ENCODE measurements around the gene KIAA0825.
A peak's percentile ranks its signal among the peaks of the same experiment; 100 is the strongest.

Gene KIAA0825, protein sequence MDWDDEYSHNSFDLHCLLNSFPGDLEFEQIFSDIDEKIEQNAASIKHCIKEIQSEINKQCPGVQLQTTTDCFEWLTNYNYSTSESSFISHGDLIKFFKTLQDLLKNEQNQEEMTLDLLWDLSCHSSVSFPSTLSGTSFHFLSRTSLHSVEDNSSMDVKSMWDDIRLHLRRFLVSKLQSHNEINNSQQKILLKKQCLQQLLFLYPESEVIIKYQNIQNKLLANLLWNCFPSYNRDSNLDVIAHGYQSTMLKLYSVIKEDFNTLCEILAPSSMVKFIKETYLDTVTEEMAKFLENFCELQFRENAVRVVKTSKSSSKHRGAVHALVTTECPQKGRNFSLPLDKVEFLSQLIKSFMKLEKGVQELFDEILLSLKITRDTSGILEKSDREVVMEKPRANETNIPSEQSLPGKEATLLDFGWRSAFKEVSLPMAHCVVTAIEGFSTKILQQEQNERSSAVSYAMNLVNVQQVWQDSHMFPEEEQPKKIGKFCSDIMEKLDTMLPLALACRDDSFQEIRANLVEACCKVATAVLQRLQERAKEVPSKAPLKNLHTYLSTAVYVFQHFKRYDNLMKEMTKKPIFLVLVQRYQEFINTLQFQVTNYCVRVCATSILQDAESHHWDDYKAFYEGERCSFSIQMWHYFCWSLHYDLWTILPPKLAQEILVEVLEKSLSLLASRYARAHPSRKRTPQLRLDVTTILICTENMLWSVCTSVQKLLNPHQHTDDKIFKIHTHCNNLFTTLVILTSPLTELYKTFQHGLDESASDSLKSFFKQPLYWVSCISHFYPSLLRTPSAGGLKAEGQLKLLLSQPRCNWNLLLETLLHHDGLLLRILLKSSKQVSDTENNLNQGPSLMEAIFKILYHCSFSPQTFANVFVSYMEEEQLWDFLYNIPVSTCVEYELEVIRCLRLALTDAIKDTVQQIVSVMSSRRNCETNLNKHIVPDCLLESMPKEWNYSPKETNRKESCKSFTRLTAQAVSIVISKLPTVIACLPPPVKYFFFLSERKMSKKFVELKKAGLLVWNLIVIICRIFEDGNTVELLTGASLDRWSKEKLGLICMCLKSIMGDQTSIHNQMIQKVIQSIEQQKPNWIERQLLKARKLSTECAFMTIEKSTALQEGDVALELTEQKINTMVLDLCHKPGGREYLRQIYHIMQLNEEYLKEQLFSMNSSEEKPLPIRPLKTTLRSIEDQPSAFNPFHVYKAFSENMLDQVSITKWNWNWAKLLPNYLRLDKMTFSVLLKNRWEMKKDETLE (N-terminal part only)

DNA sequence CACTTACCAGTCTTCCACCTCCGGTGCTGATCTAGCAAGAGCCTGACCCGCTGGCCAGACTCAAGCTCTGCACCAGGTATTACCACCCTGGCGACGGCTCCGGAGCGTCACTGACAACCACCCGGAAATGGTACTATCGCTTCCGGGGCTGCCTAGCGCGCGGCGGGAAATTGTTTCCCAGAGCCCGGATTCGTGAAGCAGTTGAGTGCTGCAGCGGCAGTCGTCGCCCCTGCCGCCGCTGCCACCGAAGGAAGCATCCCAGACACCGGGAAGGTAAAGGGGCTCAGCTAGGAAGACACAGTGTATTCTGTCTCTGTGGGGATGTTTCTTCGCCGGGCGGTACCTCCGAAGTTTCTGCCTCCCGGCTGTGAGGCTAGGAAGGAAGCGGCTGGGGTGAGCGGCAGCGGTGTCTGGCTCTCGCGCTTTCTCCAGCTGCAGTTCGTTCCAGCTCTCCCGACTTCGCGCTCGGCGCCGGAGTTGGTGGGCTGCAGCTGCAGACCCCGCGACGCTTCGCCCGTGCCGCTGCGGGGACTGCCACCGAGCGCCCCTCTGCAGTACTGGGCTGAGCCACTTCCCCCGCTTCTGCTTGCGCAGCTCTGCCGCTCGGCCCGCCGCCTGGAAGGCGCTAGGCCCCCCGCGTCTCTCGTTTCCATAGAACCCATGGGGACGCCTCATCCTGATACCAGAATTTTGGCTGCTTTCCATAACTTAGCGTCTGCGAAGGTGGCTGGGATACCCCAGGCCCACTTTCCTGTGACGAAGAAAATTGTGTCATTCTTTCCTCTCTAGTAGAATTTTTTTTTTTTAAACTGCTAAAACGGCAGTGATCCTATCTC lies at the start of gene KIAA0825, which contains the start of gene SLF1:
Gene KIAA0825, minus strand, starts transcription at position 112 of the 836 bp plus-strand sequence. CDS start 81,478 bp downstream, outside the sequence.
Gene SLF1, plus strand, starts transcription at position 177 of the 836 bp plus-strand sequence. CDS start 10,142 bp downstream, outside the sequence.
- peak; percentile 87 for DNase-seq (ENCODE audit: low spot score)

DNA sequence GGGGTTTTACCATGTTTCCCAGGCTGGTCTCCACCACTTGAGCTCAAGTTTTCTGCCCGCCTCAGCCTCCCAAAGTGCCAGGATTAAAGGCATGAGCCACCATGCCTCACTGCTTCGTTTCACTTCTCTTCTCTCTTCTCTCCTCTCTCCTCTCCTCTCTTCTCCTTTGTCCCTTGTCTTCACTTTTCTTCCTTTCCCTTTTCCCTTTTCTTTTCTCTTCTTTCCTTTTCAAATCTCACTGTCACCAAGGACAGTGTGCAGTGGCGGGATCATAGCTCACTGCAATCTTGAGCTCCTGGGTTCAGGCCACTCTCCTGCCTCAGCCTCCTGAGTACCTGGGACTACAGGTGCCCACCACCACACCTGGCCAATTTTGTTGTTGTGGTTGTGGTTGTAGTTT lies 49.5 kb upstream of the KIAA0825 start:
- DNase-seq (ENCODE audit: low spot score) = no peak

DNA sequence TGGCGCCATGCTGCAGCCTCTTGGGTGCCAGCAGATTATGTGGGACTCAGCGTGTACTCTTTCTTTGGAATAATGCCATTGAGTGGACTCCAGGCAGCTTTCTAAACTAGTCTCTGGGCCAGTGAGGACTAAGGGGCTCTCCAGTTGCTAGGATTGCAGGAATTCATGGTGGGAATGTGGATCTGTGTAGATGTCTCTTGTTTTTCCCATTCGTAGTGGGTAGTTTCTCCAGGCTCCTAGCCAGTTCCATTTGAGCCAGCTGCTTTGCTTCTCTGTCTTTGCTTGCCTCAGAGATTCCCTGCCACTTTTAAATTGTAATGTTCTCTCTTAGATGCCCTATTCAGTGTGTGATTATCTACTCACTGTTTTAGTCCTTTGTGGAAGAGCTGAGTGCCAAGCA lies 42.7 kb upstream of the KIAA0825 start:
- no peak for DNase-seq (ENCODE audit: low spot score)

DNA sequence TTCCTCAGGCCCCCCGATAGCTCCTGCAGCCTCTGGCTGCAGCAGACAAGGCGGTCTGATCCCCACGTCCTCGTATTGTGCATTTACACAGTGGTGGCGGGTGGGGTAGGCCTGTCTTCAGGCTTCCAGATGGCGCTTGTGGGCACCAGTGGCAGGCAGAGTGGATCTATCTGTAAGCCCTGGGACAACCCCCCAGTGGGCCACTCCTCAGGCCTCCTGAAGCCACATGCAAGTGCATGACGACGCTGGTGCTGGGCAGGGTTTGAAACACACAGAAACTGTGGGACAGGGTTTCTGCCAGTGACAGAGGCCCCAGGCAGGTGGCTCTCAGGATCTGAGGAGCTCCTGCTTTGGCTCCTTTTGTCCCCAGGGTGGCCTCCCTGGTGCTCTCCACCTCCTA lies 42.1 kb upstream of the KIAA0825 start:
- DNase-seq (ENCODE audit: low spot score) = no peak

DNA sequence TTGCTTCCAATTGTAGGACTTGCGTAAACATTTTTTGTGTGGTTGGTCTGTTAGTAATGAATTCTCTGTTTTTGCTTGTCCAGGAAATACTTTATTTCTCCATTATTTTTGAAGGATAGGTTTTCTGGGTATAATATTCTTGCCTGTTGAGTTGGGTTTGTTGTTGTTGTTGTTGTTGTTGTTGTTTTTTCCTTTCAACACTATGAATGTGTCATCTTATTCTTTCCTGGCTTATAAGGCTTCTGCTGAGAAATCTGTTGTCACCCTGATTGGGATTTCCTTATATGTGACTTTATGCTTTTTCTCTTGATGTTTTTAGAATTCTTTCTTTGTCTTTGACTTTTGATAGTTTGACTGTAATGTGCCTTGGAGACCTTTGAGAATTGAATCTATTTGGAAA lies 39.9 kb upstream of the KIAA0825 start:
- DNase-seq (ENCODE audit: low spot score) = no peak

DNA sequence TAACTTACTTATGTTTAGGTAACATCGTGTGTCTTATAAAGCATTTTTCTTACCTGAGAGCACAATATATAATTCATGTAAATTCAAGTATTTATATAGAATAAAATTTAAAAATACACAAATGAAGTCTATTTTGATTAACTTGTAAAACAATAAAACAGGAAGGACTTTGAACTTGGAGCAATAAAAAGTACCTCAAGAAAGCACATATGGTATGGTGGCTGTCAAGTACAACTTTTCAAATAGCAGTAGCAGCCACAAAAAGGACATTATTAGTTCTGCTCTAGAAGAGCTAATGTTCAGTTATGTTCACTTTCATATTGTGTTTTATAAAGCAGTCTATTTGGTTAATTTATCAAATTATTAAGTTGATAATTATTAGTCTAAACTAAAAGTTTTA lies 31.5 kb upstream of the KIAA0825 start:
- DNase-seq (ENCODE audit: low spot score) = no peak

DNA sequence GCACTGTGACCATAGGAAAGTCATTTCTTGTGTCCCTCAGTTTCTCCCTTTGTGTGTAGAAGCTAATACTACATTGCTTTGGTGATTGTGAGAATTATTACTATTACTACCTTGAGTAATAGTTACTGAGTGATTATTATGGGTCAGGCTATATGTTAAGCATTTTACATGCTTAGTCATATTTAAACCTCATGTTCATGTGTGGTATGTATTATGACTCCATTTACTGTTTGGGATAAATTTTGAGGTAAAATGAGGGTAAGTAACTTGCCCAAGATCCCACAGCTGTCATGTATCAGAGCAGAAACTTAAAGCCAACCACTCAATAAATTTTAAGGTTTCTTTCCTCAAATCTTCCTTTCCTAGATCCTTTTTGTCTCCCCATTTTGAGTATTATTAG lies 28.4 kb upstream of the KIAA0825 start:
- no peak for DNase-seq (ENCODE audit: low spot score)

DNA sequence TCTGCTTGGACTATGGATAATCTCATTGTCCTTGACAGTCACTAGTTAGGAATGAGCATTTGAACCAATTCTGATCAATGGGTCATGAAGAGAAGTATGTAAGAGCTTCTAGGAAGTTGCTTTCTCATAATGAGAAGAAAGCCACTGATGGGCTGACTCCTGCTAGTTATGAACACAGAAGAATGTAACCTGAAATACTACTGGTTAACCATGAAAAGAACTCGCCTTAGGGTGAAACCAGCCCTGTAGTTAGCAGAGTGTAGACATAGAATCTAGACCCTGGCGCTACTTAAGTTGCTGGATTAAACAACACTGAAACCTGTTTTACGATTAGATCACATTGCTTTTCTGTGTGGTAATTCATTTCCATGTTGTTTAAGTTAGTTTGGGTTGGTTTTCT lies 26.6 kb upstream of the KIAA0825 start:
- no peak for DNase-seq (ENCODE audit: low spot score)

DNA sequence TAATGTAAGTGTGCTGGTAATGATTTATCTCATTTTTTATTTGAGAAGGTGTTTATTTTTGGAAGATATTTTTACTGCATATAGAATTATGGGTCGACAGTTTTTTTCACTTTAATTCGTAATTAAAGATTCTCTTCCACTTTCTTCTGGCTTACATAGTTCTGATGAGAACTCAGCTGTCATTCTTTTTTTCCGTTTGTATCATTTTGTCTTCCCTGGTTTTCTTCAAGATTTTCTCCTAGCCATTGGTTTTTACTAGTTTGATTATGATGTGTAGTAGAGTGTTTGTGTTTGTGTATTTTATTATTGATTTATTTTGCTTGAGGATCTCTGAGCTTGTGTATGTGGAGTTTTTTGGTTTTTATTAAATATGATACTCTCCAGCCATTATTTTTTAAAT lies 21.8 kb upstream of the KIAA0825 start:
- DNase-seq (ENCODE audit: low spot score) = no peak

DNA sequence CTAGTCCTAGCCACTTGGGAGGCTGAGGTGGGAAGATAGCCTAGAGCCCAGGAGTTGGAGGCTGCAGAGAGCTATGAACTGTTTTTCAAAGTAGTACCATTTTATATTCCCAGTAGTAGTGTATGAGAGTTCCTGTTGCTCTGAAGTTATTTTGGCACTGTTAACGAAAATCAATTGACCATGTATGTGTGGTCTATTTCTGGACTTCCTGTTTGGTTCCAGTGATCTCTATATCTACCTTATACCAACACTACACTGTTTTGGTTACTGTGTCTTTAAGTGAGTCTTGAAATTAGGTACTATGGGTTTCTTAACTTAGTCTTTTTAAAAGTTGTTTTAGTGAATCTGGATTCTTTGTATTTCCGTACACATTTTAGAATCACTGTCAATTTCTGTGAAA lies 13.6 kb upstream of the KIAA0825 start:
- DNase-seq (ENCODE audit: low spot score) = no peak

DNA sequence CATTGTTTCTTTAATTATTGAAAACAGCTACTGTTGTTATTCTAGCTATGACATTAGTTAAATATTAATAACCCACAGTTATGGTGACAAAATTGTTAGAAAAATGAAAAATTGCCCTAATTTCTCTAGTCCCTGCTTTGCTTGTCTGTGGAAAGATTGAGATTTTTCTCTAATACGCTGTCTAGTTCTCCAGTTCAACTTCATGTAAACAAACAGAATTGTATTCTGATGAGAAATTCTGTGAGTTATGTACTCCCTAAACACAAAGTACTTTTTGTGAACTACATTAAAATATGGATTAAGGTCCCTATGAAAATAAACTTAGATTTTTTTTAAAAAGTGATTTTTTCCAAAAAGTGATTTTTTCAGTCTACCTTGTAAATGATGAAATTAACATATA lies 8.8 kb upstream of the KIAA0825 start:
- DNase-seq (ENCODE audit: low spot score) = no peak

DNA sequence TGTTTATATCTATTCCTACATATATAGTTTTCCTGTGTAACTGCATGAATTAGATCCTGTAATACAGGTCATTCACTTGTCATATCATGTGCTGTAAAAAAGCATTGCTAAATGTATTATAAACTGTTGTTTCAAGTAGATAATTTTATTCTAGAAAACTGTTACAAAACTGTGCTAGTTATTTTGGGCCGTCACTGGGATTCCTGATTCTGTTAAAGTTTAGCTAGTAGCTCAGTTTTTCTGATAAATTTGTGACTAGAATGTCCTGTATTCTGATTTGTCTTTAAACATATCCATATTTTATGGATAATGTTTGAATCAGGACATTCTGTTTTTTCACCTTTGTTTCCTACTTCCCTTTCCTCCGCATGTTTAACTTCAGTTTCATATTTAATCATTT lies 5.5 kb upstream of the KIAA0825 start:
- no peak for DNase-seq (ENCODE audit: low spot score)

DNA sequence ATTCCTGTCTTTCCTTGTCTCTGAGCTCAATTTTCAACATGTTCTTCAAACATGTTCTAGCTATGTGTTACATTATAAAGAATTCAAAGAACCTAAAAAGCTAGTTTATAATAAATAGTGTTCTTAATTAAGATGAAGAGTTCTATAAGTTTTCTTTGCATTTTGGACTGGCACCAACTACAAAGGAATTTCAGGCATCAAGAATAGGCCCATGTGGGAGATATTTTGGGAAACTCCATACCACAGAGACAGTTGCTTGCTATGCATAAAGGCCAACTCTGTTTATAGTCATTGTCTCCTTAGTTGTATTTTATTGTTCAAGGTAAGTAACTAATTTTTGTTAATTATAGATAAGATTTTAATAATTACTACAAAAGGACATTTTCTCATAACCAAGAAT lies 4.6 kb upstream of the KIAA0825 start:
- no peak for DNase-seq (ENCODE audit: low spot score)

DNA sequence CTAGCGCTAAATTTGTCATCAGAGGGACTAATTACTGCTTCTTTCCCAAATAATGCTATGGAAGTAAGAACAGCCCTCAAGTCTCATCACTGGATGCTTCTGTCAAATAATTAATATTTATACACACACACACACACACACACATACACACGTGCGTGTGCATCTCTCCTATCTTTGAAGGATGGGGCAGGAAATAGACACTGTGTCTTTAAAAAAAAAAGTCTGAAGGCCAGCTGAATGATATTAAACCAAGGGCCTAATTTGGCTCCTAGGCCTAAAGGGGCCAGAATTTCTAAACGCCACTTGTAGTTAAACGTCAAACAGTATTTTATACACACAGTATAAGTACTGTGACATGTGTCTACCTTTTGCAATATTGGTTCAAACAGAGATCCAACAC lies 3.4 kb upstream of the KIAA0825 start:
- DNase-seq (ENCODE audit: low spot score) = no peak

DNA sequence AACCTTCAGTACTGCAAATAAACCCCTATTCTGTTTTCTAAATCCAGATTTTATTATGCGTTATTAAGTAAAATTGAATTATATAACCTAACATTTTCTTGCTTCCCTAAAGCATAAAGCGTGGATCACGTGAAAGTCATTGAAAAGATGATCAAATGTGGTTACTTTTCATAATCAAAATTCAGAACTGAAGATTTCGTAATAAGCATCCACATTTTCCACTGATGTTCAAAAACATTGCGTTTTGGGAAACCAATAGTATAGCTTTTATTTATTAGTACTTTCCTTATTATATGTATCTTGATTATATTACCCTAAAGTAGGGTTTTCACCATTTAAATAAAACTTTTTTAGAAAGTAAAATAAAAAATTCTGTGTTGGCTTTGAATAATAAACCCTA lies 1.9 kb upstream of the KIAA0825 start:
- no peak for DNase-seq (ENCODE audit: low spot score)

DNA sequence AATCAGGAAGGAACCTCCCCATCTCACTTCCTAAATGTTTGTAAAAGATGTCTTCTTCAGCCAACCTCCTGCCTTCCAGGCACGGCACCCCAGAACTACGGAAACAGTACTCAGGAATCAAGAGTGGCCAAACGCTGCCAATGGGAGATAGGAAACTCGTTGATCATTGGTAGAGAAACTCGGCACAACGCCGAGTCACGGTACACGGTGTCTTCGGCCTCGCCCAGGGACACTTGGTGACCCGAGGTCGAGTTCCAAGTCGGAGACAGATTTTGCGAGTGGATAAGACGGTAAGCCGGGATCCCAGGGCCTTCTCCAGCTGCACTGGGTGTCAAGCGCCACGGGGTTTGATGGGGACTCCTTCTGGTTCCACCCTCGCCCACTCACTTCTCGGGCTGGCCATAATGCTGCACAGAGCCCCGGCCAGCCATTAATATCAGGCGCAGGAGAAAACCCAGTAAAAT lies 343 bp downstream of the KIAA0825 start:
- peak; percentile 22 for DNase-seq (ENCODE audit: low spot score)

DNA sequence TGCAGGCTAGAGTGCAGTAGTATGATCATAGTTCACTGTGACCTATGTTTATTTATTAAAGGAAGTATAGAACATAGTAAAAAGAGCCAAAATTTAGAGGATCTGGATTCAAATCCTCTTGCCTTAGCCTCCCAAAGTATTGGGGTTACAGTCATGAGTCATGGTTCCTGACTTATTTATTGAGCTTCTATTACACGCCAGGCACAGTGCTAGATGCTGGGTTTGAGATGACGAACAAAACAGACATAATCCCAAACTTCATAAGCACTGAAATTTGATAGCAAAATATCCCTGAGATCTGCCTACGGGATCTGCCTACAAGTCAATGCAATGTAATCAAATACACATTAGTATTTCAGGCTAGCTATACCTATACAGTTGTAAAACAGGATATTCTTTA lies 2.5 kb downstream of the KIAA0825 start:
- DNase-seq (ENCODE audit: low spot score) = no peak

DNA sequence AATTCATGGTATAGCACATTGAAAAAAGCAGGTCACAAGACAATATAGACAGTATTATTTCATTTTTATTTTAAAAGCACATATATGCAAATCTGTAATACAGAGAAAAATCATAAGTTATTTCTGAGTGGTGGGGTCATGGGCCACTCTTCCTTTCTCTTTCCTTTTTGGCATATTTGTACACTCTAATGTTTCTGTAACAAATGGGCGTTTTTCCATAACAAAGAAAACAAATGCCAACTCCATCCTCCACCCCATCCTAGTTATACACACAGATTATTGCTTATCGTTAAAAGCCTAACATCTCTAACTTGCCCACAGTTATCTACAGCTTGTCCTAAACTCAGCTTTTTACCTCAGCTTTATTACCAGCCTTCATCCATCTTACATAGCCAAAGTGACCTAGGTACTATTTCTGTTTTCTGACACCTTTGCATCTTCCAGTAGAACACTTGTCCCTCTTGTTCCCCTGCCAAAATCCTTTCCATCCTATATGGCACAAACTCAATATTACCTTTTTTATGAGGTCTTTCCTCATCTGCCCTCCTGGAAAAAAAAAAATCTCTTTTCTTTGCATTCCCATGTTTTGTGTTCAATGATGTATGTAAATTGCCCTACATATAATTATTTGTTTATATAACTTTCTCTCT lies 4.1 kb downstream of the KIAA0825 start:
- no peak for DNase-seq (ENCODE audit: low spot score)

DNA sequence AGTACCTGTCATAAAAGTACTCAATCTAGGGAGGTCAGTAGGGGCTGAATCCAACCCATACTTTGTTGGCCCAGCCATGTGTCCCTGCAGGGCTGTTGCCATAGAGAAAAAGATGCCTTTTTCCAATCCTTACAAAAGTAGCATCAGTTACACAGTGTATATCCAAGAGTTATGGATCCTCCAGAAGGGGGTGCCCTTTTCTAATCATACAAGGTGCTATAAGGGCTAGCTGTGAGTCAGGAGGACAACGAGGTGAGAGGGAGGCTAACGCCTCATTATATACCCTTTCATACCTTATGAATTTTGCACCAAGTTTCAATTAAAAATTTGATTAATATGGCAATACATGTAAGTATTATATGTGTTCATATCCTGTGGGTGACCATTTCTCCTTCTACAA lies 4.8 kb downstream of the KIAA0825 start:
- DNase-seq (ENCODE audit: low spot score) = peak; percentile 24

DNA sequence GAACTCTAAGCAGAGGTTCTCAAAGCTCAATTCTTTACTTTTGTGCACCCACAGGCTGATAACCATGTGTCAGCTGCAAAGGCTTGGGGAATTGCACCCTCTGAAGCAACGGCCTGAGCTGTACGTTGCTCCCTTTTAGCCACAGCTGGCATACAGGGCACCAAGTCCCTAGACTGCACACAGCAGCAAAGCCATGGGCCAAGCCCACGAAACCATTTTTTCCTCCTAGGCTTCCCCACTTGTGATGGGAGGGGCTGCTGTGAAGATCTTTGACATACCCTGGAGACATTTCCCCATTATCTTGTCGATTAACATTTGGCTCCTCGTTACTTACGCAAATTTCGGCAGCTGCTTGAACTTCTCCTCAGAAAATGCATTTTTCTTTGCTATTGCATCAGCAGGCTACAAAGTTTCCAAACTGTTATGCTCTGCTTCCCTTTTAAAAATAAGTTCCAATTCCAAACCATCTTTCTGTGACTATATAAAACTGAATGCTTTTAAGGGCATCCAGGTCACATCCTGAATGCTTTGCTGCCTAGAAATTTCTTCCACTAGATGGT lies 23.0 kb downstream of the KIAA0825 start:
- DNase-seq (ENCODE audit: low spot score) = no peak
